HG03097 (cell line): Measurements from ENCODE around the gene TPO.

Experiments
- ATAC-seq: cut with Tn5 transposase; IDR thresholded peaks from one replicate; pipeline ENCODE4 v1.9.1; 2021; ENCODE audit not compliant: unreplicated experiment, low FRiP score

TPO gene

GRCh38 chr2:1518331-1518803 lies 105.1 kb downstream of the TPO start:
- ATAC-seq, result no peak

- ATAC-seq, result no peak
Measured at GRCh38 chr2:1518867-1519530, 105.7 kb downstream of the TPO start.

- ATAC-seq, result no peak
Measured at GRCh38 chr2:1521191-1521877, 108.1 kb downstream of the TPO start.

- ATAC-seq, result no peak
Measured at GRCh38 chr2:1521878-1522830, 108.9 kb downstream of the TPO start.

- no peak for ATAC-seq
Measured at GRCh38 chr2:1527153-1527992, 114.1 kb downstream of the TPO start.

GRCh38 chr2:1528273-1529064 lies 115.2 kb downstream of the TPO start:
- ATAC-seq, result no peak

- no peak for ATAC-seq
Measured at GRCh38 chr2:1538663-1539062, 125.4 kb downstream of the TPO start.

GRCh38 chr2:1539441-1539840 lies 126.2 kb downstream of the TPO start:
- no peak for ATAC-seq

GRCh38 chr2:1539973-1540372 lies 126.7 kb downstream of the TPO start:
- no peak for ATAC-seq

- no peak for ATAC-seq
Measured at GRCh38 chr2:1540481-1540880, 127.2 kb downstream of the TPO start.

- no peak for ATAC-seq
Measured at GRCh38 chr2:1541040-1541439, 127.8 kb downstream of the TPO start.

GRCh38 chr2:1541819-1542475 lies 128.7 kb downstream of the TPO start:
- ATAC-seq, result no peak

GRCh38 chr2:1542971-1543370 lies 129.7 kb downstream of the TPO start:
- ATAC-seq, result no peak

GRCh38 chr2:1543776-1544477 lies 130.7 kb downstream of the TPO start:
- no peak for ATAC-seq

- no peak for ATAC-seq
Measured at GRCh38 chr2:1544478-1545069, 131.3 kb downstream of the TPO start.

- ATAC-seq, result no peak
Measured at GRCh38 chr2:1546023-1546591, 132.8 kb downstream of the TPO start.

- ATAC-seq, result no peak
Measured at GRCh38 chr2:1546901-1547300, 133.6 kb downstream of the TPO start.
